ENCODE results near the gene SMARCD1.

DNA sequence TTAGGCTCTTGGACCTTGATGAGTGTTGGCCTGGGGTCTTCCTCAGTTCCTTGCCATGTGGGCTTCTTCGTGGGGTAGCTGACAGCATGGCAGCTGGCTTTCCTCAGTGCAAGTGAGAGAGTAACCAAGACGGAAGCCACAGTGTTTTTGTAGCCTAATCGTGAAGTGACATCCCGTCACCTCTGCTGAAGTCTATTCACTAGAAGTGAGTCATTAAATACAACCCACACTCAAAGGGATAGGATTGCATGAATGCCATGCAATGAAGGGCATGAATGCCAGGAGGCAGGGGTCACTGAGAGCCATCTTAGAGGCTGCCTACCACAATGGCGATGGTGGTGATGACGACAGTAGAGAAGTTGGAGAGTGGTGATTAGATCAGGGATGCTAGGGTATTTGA, 41.3 kb upstream of the SMARCD1 start:
- TF ChIP-seq, protein P1, sequence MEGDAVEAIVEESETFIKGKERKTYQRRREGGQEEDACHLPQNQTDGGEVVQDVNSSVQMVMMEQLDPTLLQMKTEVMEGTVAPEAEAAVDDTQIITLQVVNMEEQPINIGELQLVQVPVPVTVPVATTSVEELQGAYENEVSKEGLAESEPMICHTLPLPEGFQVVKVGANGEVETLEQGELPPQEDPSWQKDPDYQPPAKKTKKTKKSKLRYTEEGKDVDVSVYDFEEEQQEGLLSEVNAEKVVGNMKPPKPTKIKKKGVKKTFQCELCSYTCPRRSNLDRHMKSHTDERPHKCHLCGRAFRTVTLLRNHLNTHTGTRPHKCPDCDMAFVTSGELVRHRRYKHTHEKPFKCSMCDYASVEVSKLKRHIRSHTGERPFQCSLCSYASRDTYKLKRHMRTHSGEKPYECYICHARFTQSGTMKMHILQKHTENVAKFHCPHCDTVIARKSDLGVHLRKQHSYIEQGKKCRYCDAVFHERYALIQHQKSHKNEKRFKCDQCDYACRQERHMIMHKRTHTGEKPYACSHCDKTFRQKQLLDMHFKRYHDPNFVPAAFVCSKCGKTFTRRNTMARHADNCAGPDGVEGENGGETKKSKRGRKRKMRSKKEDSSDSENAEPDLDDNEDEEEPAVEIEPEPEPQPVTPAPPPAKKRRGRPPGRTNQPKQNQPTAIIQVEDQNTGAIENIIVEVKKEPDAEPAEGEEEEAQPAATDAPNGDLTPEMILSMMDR (IDR thresholded peaks at IDR 0.05; ENCODE audit: low read depth, low read length), result no peak
- no peak for TF ChIP-seq EZH2phosphoT487 (IDR thresholded peaks at IDR 0.05; ENCODE audit: low read depth)

Measured in OCI-LY3 (cell line).